ENCODE data around the gene SH3RF3.

DNA sequence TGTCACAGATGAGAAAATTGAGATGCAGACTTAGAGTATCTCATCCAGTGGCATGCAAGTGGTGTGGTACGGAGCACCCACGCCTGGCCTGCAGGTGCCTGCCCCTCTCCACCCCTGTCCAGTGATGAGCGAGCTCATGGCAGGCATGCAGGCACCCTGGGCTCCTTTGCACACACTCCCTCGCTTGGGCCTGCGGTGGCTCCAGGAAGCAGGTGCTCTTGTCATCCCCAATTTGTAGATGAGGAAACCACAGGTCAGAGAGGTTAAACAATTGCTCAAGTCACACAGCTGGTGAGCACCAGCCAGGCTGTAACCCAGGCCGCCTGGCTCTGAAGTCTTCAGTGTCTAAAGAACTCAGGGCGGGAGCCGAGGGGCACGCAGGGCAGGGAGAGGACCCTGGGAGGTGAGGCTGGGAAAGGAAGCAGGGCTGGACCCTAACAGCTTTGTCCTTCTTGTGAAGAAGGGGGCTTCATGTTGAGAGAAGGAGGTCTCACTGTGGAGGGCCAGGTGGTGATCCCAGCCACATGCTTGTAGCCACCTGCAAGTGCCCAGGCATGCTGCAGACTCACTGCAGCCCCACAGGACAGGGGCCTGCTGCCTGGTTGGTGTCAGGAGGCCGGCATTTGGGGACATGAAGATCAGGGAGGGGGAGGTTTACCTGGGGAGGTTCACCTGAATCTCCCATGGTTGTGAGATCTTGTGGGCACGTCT, 166.2 kb downstream of the SH3RF3 start:
- no peak for TF ChIP-seq TAF1 (IDR thresholded peaks at IDR 0.05; ENCODE audit: borderline replicate concordance, insufficient read depth, low read length)
- TF ChIP-seq POLR2AphosphoS5 (IDR thresholded peaks at IDR 0.05; ENCODE audit: low read depth, low read length): no peak
